A549 (cell line): ENCODE data around the gene ADAP1. TPM values are rescaled to one million over a fixed set of nuclear protein-coding genes. Genes with fewer than 3 reads are reported as not detected.

Experiments used
- ATAC-seq, 2 experiments: fragments of 200-7000 bp in 1 of 2; fragments of >200 bp in 1 of 2; cut with Nextera tagmentation in 1 of 2; cut with Tn5 transposase in 1 of 2; 3 replicates each; pipeline versions ENCODE4 v1.8.0 to v1.9.1; 2018 to 2020; ENCODE audit warnings: mild to moderate bottlenecking in 1 of 2, moderate library complexity in 1 of 2
- CTCF ChIA-PET: fragments of 300-600 bp; sonication (Branson Sonifier 250); formaldehyde crosslinking; extraction: SDS; loops from one replicate; lab custom pipeline; 2021; ENCODE audit warnings: antibody characterized with exemption, inconsistent platforms; lab: Yijun Ruan, JAX
- POLR2A ChIA-PET: fragments of 350-600 bp; formaldehyde crosslinking; extraction: SDS; loops from one replicate; lab custom pipeline; 2021; ENCODE audit warnings: antibody characterized with exemption, inconsistent platforms; lab: Yijun Ruan, JAX
- DNase-seq, 2 experiments: peaks; one replicate each; pipeline versions ENCODE4 v3.0.0 to v3.0.0-alpha.2; 2011 to 2016; ENCODE audit warnings: low read depth in 1 of 2, low spot score in 1 of 2
- FAIRE-seq: peaks from 2 replicates; lab custom pipeline; 2011; peaks lifted over from hg19 to GRCh38; lab: Jason Lieb, UNC
- H3K27ac ChIP-seq, 2 experiments: fragments of >200 bp; sonication (Bioruptor Twin); formaldehyde crosslinking; 3 replicates each; pipeline ENCODE4 v1.5.1; 2016 to 2017
- H3K4me1 ChIP-seq: fragments of >200 bp; sonication (Bioruptor Twin); formaldehyde crosslinking; 3 replicates; pipeline ENCODE4 v1.6.1; 2016
- H3K4me2 ChIP-seq: fragments of >200 bp; sonication (Bioruptor Twin); formaldehyde crosslinking; 3 replicates; pipeline ENCODE4 v1.6.1; 2016
- H3K4me3 ChIP-seq: fragments of >200 bp; sonication (Bioruptor Twin); formaldehyde crosslinking; 3 replicates; pipeline ENCODE4 v1.5.1; 2016
- H3K9me3 ChIP-seq: fragments of >200 bp; sonication (Bioruptor Twin); formaldehyde crosslinking; 3 replicates; pipeline ENCODE4 v1.6.1; 2016
- ATOH8 ChIP-seq: fragments of 250-450 bp; sonication (Bioruptor Pico); IDR thresholded peaks from 2 replicates; pipeline ENCODE4 v1.5.0; 2020; ENCODE audit warnings: low read depth, mild to moderate bottlenecking, moderate library complexity
- CBX8 ChIP-seq: fragments of 200-600 bp; sonication (generic); IDR thresholded peaks from 2 replicates; pipeline ENCODE4 v1.6.1; 2016
- CEBPB ChIP-seq, 2 experiments: fragments of >200 bp in 1 of 2; sonication (Bioruptor Twin) in 1 of 2; formaldehyde crosslinking in 1 of 2; IDR thresholded peaks; 2 replicates each; pipeline ENCODE4 v1.6.1; 2012 to 2016
- CHD2 ChIP-seq: fragments of 150-350 bp; IDR thresholded peaks from 2 replicates; pipeline ENCODE4 v1.6.1; 2014; ENCODE audit warnings: low read length; ENCODE audit not compliant: partially characterized antibody
- EHMT2 ChIP-seq: fragments of 200-600 bp; sonication (generic); IDR thresholded peaks from 2 replicates; pipeline ENCODE4 v1.6.1; 2016; ENCODE audit warnings: antibody characterized with exemption, low read depth, mild to moderate bottlenecking, moderate library complexity
- FOSB ChIP-seq: fragments of 250-450 bp; sonication (Bioruptor Pico); IDR thresholded peaks from 2 replicates; pipeline ENCODE4 v1.5.0; 2020; ENCODE audit warnings: mild to moderate bottlenecking, moderate library complexity
- GATA3 ChIP-seq: IDR thresholded peaks from 2 replicates; pipeline ENCODE4 v1.6.1; 2012; ENCODE audit warnings: borderline replicate concordance
- HEYL ChIP-seq: fragments of 250-450 bp; sonication (Bioruptor Pico); IDR thresholded peaks from 2 replicates; pipeline ENCODE4 v1.8.0; 2021; ENCODE audit warnings: mild to moderate bottlenecking, moderate library complexity
- HMGXB4 ChIP-seq: fragments of 250-450 bp; sonication (Bioruptor Pico); IDR thresholded peaks from 2 replicates; pipeline ENCODE4 v1.5.0; 2021; ENCODE audit warnings: mild to moderate bottlenecking, moderate library complexity, borderline replicate concordance
- HOXA7 ChIP-seq: fragments of 250-450 bp; sonication (Bioruptor Pico); IDR thresholded peaks from 2 replicates; pipeline ENCODE4 v1.5.0; 2020; ENCODE audit warnings: mild to moderate bottlenecking, moderate library complexity
- HOXB13 ChIP-seq: fragments of 250-450 bp; sonication (Bioruptor Pico); IDR thresholded peaks from 2 replicates; pipeline ENCODE4 v1.5.0; 2020; ENCODE audit warnings: low read depth, mild to moderate bottlenecking, moderate library complexity
- JUNB ChIP-seq: fragments of >200 bp; sonication (Bioruptor Twin); formaldehyde crosslinking; IDR thresholded peaks from 2 replicates; pipeline ENCODE4 v1.6.1; 2016
- KDM1A ChIP-seq: fragments of 200-600 bp; sonication (generic); IDR thresholded peaks from 2 replicates; pipeline ENCODE4 v1.6.1; 2016; ENCODE audit warnings: low read depth, mild to moderate bottlenecking
- MAFK ChIP-seq: fragments of 450-650 bp; IDR thresholded peaks from 2 replicates; pipeline ENCODE4 v1.6.1; 2014; ENCODE audit not compliant: partially characterized antibody
- PHF8 ChIP-seq: fragments of 200-600 bp; sonication (generic); IDR thresholded peaks from 2 replicates; pipeline ENCODE4 v1.6.1; 2016; ENCODE audit warnings: low read depth, mild to moderate bottlenecking, antibody characterized with exemption, moderate library complexity, borderline replicate concordance
- RCOR1 ChIP-seq: fragments of 150-350 bp; IDR thresholded peaks from 2 replicates; pipeline ENCODE4 v1.6.1; 2014; ENCODE audit warnings: antibody characterized with exemption, low read length, low read depth
- SMC3 ChIP-seq: fragments of >200 bp; sonication (Bioruptor Twin); formaldehyde crosslinking; IDR thresholded peaks from 3 replicates; pipeline ENCODE4 v1.6.1; 2018; ENCODE audit warnings: inconsistent platforms
- WGBS: methylation state at CpG from one replicate; pipeline ENCODE4 v1.1.6; 2017; ENCODE audit errors: missing lambda C conversion rate; 5-methylcytosine and 5-hydroxymethylcytosine counted together
- polyA plus RNA-seq, 4 experiments: library from polyadenylated mRNA; depleted of rRNA in 3 of 4; stranded (reverse); fragments of >200 nt; fragmentation: RNase III in 1 of 4; extraction: RNeasy Plus Mini Kit Qiagen cat#74134 plus additional on column Dnase treatment in 1 of 4; gene quantifications; 2 replicates in 3 of 4; 3 replicates in 1 of 4; pipeline ENCODE4 v1.2.3, GENCODE V29; 2011 to 2017
- TF ChIP-seq, protein P1 (sequence below): IDR thresholded peaks from 2 replicates; pipeline ENCODE4 v1.6.1; 2012
- TF ChIP-seq, protein P2 (sequence below): IDR thresholded peaks from 2 replicates; pipeline ENCODE4 v1.6.1; 2012; ENCODE audit warnings: low read depth, borderline replicate concordance
- TF ChIP-seq, protein P3 (sequence below): fragments of 150-350 bp; IDR thresholded peaks from 2 replicates; pipeline ENCODE4 v1.6.1; 2014; ENCODE audit warnings: low read depth, mild to moderate bottlenecking, low read length

The ADAP1 gene
- polyA plus RNA-seq, 2 of the 4 experiments (the other 2 are of a cell fraction) = 1.7 to 2.5 TPM

GRCh38 chr7:862157-862556 lies 92.3 kb downstream of the ADAP1 start:
- CTCF ChIA-PET = interaction anchor here (0.7 to 5.1 kb wide), 3 partner anchors 11 to 541 kb away, joined by 3 to 28 read pairs (median 3); no protein-coding TSS in a partner anchor
- Histone ChIP-seq H3K27ac (no peak overlapping the region), H3K4me2 (no peak overlapping the region), H3K4me1 (peaks cover 4% of the 10 kb centered on the region; the same call in 1 of the 3 replicates), H3K9me3 (no peaks in the 10 kb centered on the region), H3K4me3 (no peak overlapping the region)
- 94% methylated on average over 6 of the region's 6 CpGs for WGBS
- TF ChIP-seq CBX8 (no peak), CEBPB (IDR thresholded peaks at IDR 0.05) (no peak), HOXA7 (CRISPR knock-in tag) (no peak), HEYL (CRISPR knock-in tag) (no peak), PHF8 (no peak), KDM1A (no peak), ATOH8 (CRISPR knock-in tag) (no peak), SMC3 (no peak), MAFK (no peak), CHD2 (no peak), EHMT2 (no peak), FOSB (CRISPR knock-in tag) (no peak), GATA3 (no peak)
- TF ChIP-seq, protein P1, sequence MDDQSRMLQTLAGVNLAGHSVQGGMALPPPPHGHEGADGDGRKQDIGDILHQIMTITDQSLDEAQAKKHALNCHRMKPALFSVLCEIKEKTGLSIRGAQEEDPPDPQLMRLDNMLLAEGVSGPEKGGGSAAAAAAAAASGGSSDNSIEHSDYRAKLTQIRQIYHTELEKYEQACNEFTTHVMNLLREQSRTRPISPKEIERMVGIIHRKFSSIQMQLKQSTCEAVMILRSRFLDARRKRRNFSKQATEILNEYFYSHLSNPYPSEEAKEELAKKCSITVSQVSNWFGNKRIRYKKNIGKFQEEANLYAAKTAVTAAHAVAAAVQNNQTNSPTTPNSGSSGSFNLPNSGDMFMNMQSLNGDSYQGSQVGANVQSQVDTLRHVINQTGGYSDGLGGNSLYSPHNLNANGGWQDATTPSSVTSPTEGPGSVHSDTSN = no peak
- TF ChIP-seq, protein P2, sequence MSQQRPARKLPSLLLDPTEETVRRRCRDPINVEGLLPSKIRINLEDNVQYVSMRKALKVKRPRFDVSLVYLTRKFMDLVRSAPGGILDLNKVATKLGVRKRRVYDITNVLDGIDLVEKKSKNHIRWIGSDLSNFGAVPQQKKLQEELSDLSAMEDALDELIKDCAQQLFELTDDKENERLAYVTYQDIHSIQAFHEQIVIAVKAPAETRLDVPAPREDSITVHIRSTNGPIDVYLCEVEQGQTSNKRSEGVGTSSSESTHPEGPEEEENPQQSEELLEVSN = no peak
- DNase-seq (no peak), ATAC-seq (no peak), FAIRE-seq (no peak)
- POLR2A ChIA-PET = no interaction called here

GRCh38 chr7:861222-861621 lies 93.3 kb downstream of the ADAP1 start:
- POLR2A ChIA-PET = no interaction called here

More at GRCh38 chr7:861222-861621, 93.3 kb downstream of the ADAP1 start:
- CTCF ChIA-PET = interaction anchor here (1.0 to 5.1 kb wide), 2 partner anchors 12 to 22 kb away, joined by 3 to 28 read pairs; no protein-coding TSS in a partner anchor
- no peaks in the 10 kb centered on the region for H3K9me3 ChIP-seq
- no peak overlapping the region for H3K4me3 ChIP-seq
- 71% methylated on average over 9 of the region's 9 CpGs for WGBS
- TF ChIP-seq GATA3 = no peak
- no peak for TF ChIP-seq JUNB
- no peak for TF ChIP-seq RCOR1
- TF ChIP-seq, protein P3, sequence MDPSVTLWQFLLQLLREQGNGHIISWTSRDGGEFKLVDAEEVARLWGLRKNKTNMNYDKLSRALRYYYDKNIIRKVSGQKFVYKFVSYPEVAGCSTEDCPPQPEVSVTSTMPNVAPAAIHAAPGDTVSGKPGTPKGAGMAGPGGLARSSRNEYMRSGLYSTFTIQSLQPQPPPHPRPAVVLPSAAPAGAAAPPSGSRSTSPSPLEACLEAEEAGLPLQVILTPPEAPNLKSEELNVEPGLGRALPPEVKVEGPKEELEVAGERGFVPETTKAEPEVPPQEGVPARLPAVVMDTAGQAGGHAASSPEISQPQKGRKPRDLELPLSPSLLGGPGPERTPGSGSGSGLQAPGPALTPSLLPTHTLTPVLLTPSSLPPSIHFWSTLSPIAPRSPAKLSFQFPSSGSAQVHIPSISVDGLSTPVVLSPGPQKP = no peak
- TF ChIP-seq PHF8 = no peak
- no peak for TF ChIP-seq HOXB13 (CRISPR knock-in tag)
- no peak for TF ChIP-seq HMGXB4 (CRISPR knock-in tag)
- no peak for TF ChIP-seq EHMT2
- TF ChIP-seq, all 56 proteins: peak for 0
- H3K27ac ChIP-seq = no peak overlapping the region
- no peak for FAIRE-seq
- peaks cover 4% of the 10 kb centered on the region; the same call in 1 of the 3 replicates for H3K4me1 ChIP-seq
- no peak for DNase-seq
- ATAC-seq = no peak
- no peak overlapping the region for H3K4me2 ChIP-seq
